Retinal pigment epithelial cell (primary cell): ENCODE results near the gene GABRG3.
"Not testable (repeated sequence)": the region's sequence is repeated elsewhere in the genome, so short reads cannot be mapped to it uniquely, and the experiment has no call there.

ENCODE experiments used
- DNase-seq: peaks from one replicate; pipeline ENCODE4 v3.0.0-alpha.2; 2010; ENCODE audit warnings: low read depth
- H3K4me3 ChIP-seq: 2 replicates; pipeline ENCODE4 v1.5.1; 2011; ENCODE audit warnings: mild to moderate bottlenecking, low read length, control low read depth, moderate library complexity
- CTCF ChIP-seq: conservative IDR thresholded peaks from 2 replicates; pipeline ENCODE4 v1.5.1; 2011; ENCODE audit warnings: low read depth, low read length, control low read depth, inconsistent platforms

GABRG3 gene

GRCh38 chr15:27179789-27180188 is 208.8 kb downstream of the GABRG3 start:
- no peak for TF ChIP-seq CTCF
- H3K4me3 ChIP-seq = no peak overlapping the region

GRCh38 chr15:27182561-27183110 is 211.7 kb downstream of the GABRG3 start:
- no peak for TF ChIP-seq CTCF
- no peak overlapping the region for H3K4me3 ChIP-seq
- DNase-seq = no peak

More at GRCh38 chr15:27179789-27180188, 208.8 kb downstream of the GABRG3 start:
- no peak for DNase-seq

GRCh38 chr15:27183201-27183600 is 212.2 kb downstream of the GABRG3 start:
- TF ChIP-seq CTCF = no peak
- no peak for DNase-seq
- no peak overlapping the region for H3K4me3 ChIP-seq

GRCh38 chr15:27191515-27191914 is 220.5 kb downstream of the GABRG3 start:
- not testable (repeated sequence) for DNase-seq, H3K4me3 ChIP-seq

GRCh38 chr15:27196691-27197090 is 225.7 kb downstream of the GABRG3 start:
- DNase-seq = no peak
- no peak for TF ChIP-seq CTCF
- no peak overlapping the region for H3K4me3 ChIP-seq

- H3K4me3 ChIP-seq = no peak overlapping the region
- no peak for DNase-seq
- no peak for TF ChIP-seq CTCF
Measured at GRCh38 chr15:27201425-27201824, 230.4 kb downstream of the GABRG3 start.

- no peak for TF ChIP-seq CTCF
- H3K4me3 ChIP-seq = no peak overlapping the region
- DNase-seq = no peak
Measured at GRCh38 chr15:27210176-27210575, 239.2 kb downstream of the GABRG3 start.

- TF ChIP-seq CTCF = no peak
- no peak for DNase-seq
- no peak overlapping the region for H3K4me3 ChIP-seq
Measured at GRCh38 chr15:27214032-27214431, 243.1 kb downstream of the GABRG3 start.
